Activated naive CD8-positive, alpha-beta T cell treated with anti-CD3 and anti-CD28 coated beads, Interleukin-2, amount 10 ng/mL, durations not matched to agents 7 days and 5 days (primary cell): ENCODE measurements around the gene ZDHHC23. TPM values are rescaled to one million over a fixed set of nuclear protein-coding genes. Genes with fewer than 3 reads are reported as not detected.
A peak's percentile ranks its signal among the peaks of the same experiment; 100 is the strongest.

ENCODE experiments used
- ATAC-seq: fragments of 150-1000 bp; cut with Tn5 transposase; one replicate; pipeline ENCODE4 v1.10.0; 2021; ENCODE audit warnings: low read depth, moderate library complexity
- POLR2A ChIA-PET: fragments of 350-600 bp; sonication (Branson Sonifier 250); formaldehyde crosslinking; loops from one replicate; lab custom pipeline; 2021; ENCODE audit warnings: antibody characterized with exemption; lab: Charles Lee
- DNase-seq: peaks from one replicate; pipeline ENCODE4 v3.0.0; 2021
- H3K27ac Mint-ChIP-seq: one replicate; pipeline ENCODE4 v1.8.0; 2022; ENCODE audit warnings: mild to moderate bottlenecking, mixed read lengths
- H3K27me3 Mint-ChIP-seq: one replicate; pipeline ENCODE4 v1.8.0; 2022; ENCODE audit warnings: mild to moderate bottlenecking, moderate library complexity, mixed read lengths
- H3K36me3 Mint-ChIP-seq: one replicate; pipeline ENCODE4 v1.8.0; 2021; ENCODE audit warnings: mild to moderate bottlenecking, mixed read lengths
- H3K4me1 Mint-ChIP-seq: one replicate; pipeline ENCODE4 v1.8.0; 2021; ENCODE audit warnings: mixed read lengths
- H3K4me3 Mint-ChIP-seq: one replicate; pipeline ENCODE4 v1.8.0; 2022; ENCODE audit warnings: mild to moderate bottlenecking, moderate library complexity, mixed read lengths
- H3K9me3 Mint-ChIP-seq: one replicate; pipeline ENCODE4 v1.8.0; 2021; ENCODE audit warnings: mixed read lengths
- total RNA-seq, 2 experiments: library from RNA; stranded (reverse); gene quantifications; one replicate each; pipeline ENCODE4 v1.2.3, GENCODE V29; 2021

The ZDHHC23 gene
- total RNA-seq, 2 experiments from 2014 or later, result 3.4 to 3.7 TPM

- H3K4me3 Mint-ChIP-seq, result no peak overlapping the region
- no peak overlapping the region for H3K27ac Mint-ChIP-seq
- H3K4me1 Mint-ChIP-seq, result peaks cover 8% of the 10 kb centered on the region
- H3K9me3 Mint-ChIP-seq, result no peaks in the 10 kb centered on the region
- no peaks in the 10 kb centered on the region for H3K36me3 Mint-ChIP-seq
- DNase-seq (no peak), ATAC-seq (no peak)
- POLR2A ChIA-PET, result no interaction called here
- H3K27me3 Mint-ChIP-seq, result peaks cover 11% of the 10 kb centered on the region
Measured at GRCh38 chr3:113954091-113954685, 6.4 kb downstream of the ZDHHC23 start.

- Mint-ChIP-seq H3K9me3 (no peaks in the 10 kb centered on the region), H3K4me3 (peak overlapping the region; percentile 29), H3K27me3 (peaks cover 2% of the 10 kb centered on the region), H3K27ac (no peak overlapping the region), H3K36me3 (no peaks in the 10 kb centered on the region), H3K4me1 (peaks cover 9% of the 10 kb centered on the region)
- ATAC-seq (peak; percentile 60), DNase-seq (no peak)
- POLR2A ChIA-PET, result interaction anchor here (0.6 to 0.7 kb wide), 2 partner anchors 127 to 266 kb away, joined by 3 to 4 read pairs; no protein-coding TSS in a partner anchor
Measured at GRCh38 chr3:113963879-113964278, 16.1 kb downstream of the ZDHHC23 start.

GRCh38 chr3:113966172-113966571 lies 18.4 kb downstream of the ZDHHC23 start:
- Mint-ChIP-seq H3K9me3 (no peaks in the 10 kb centered on the region), H3K4me1 (peaks cover 9% of the 10 kb centered on the region), H3K27me3 (peaks cover 2% of the 10 kb centered on the region)

GRCh38 chr3:113968986-113969385 lies 21.2 kb downstream of the ZDHHC23 start:
- Mint-ChIP-seq H3K9me3 (peaks cover 4% of the 10 kb centered on the region), H3K36me3 (peaks cover 3% of the 10 kb centered on the region), H3K4me1 (peaks cover 6% of the 10 kb centered on the region), H3K27me3 (peaks cover 2% of the 10 kb centered on the region), H3K27ac (no peak overlapping the region), H3K4me3 (no peak overlapping the region)
- no peak for DNase-seq
- POLR2A ChIA-PET, result no interaction called here
- no peak for ATAC-seq

More at GRCh38 chr3:113966172-113966571, 18.4 kb downstream of the ZDHHC23 start:
- no peak for DNase-seq
- Mint-ChIP-seq H3K4me3 (no peak overlapping the region), H3K27ac (no peak overlapping the region), H3K36me3 (no peaks in the 10 kb centered on the region)
- POLR2A ChIA-PET, result no interaction called here
- no peak for ATAC-seq

- H3K9me3 Mint-ChIP-seq, result peaks cover 7% of the 10 kb centered on the region
- H3K4me1 Mint-ChIP-seq, result no peaks in the 10 kb centered on the region
- no peak overlapping the region for H3K4me3 Mint-ChIP-seq
- H3K27me3 Mint-ChIP-seq, result no peaks in the 10 kb centered on the region
- ATAC-seq, result no peak
- H3K27ac Mint-ChIP-seq, result no peak overlapping the region
- POLR2A ChIA-PET, result no interaction called here
- peaks cover 7% of the 10 kb centered on the region for H3K36me3 Mint-ChIP-seq
- no peak for DNase-seq
Measured at GRCh38 chr3:113977822-113978221, 30.0 kb downstream of the ZDHHC23 start.

GRCh38 chr3:113979916-113980315 lies 32.1 kb downstream of the ZDHHC23 start:
- no peaks in the 10 kb centered on the region for H3K4me1 Mint-ChIP-seq
- DNase-seq, result no peak
- H3K27ac Mint-ChIP-seq, result no peak overlapping the region
- H3K4me3 Mint-ChIP-seq, result no peak overlapping the region
- H3K9me3 Mint-ChIP-seq, result no peaks in the 10 kb centered on the region
- no peaks in the 10 kb centered on the region for H3K27me3 Mint-ChIP-seq
- H3K36me3 Mint-ChIP-seq, result no peaks in the 10 kb centered on the region
- POLR2A ChIA-PET, result no interaction called here
- ATAC-seq, result no peak

- H3K36me3 Mint-ChIP-seq, result peaks cover 1% of the 10 kb centered on the region
- POLR2A ChIA-PET, result no interaction called here
- no peak for ATAC-seq
Measured at GRCh38 chr3:113981803-113982202, 34.0 kb downstream of the ZDHHC23 start.

GRCh38 chr3:113983544-113983943 lies 35.7 kb downstream of the ZDHHC23 start:
- Mint-ChIP-seq H3K4me3 (no peak overlapping the region), H3K27ac (no peak overlapping the region), H3K36me3 (peaks cover 1% of the 10 kb centered on the region), H3K9me3 (peaks cover 1% of the 10 kb centered on the region), H3K4me1 (peaks cover 4% of the 10 kb centered on the region), H3K27me3 (no peaks in the 10 kb centered on the region)
- ATAC-seq, result no peak
- no peak for DNase-seq
- POLR2A ChIA-PET, result no interaction called here

More at GRCh38 chr3:113981803-113982202, 34.0 kb downstream of the ZDHHC23 start:
- peaks cover 4% of the 10 kb centered on the region for H3K4me1 Mint-ChIP-seq
- no peak overlapping the region for H3K27ac Mint-ChIP-seq
- DNase-seq, result no peak
- H3K27me3 Mint-ChIP-seq, result no peaks in the 10 kb centered on the region
- H3K9me3 Mint-ChIP-seq, result peaks cover 1% of the 10 kb centered on the region
- no peak overlapping the region for H3K4me3 Mint-ChIP-seq

GRCh38 chr3:113985541-113985940 lies 37.7 kb downstream of the ZDHHC23 start:
- POLR2A ChIA-PET, result no interaction called here
- Mint-ChIP-seq H3K4me1 (peaks cover 4% of the 10 kb centered on the region), H3K36me3 (peaks cover 4% of the 10 kb centered on the region), H3K4me3 (no peak overlapping the region), H3K9me3 (peaks cover 1% of the 10 kb centered on the region), H3K27me3 (no peaks in the 10 kb centered on the region), H3K27ac (no peak overlapping the region)
- no peak for DNase-seq
- no peak for ATAC-seq

GRCh38 chr3:114005481-114005880 lies 57.7 kb downstream of the ZDHHC23 start:
- DNase-seq, result no peak
- POLR2A ChIA-PET, result no interaction called here
- H3K36me3 Mint-ChIP-seq, result peaks cover 8% of the 10 kb centered on the region
- no peak for ATAC-seq
- H3K4me1 Mint-ChIP-seq, result no peaks in the 10 kb centered on the region
- no peak overlapping the region for H3K4me3 Mint-ChIP-seq
- H3K9me3 Mint-ChIP-seq, result peaks cover 1% of the 10 kb centered on the region
- no peak overlapping the region for H3K27ac Mint-ChIP-seq
- H3K27me3 Mint-ChIP-seq, result no peaks in the 10 kb centered on the region

- POLR2A ChIA-PET, result no interaction called here
- Mint-ChIP-seq H3K4me1 (no peaks in the 10 kb centered on the region), H3K9me3 (peaks cover 1% of the 10 kb centered on the region), H3K36me3 (no peaks in the 10 kb centered on the region), H3K27ac (no peak overlapping the region), H3K4me3 (no peak overlapping the region), H3K27me3 (no peaks in the 10 kb centered on the region)
- DNase-seq (no peak), ATAC-seq (no peak)
Measured at GRCh38 chr3:114011059-114011797, 63.4 kb downstream of the ZDHHC23 start.
